HepG2 (cell line): ENCODE measurements around the gene BCL11B. TPM values are rescaled to one million over a fixed set of nuclear protein-coding genes. Genes with fewer than 3 reads are reported as not detected.
A peak's percentile ranks its signal among the peaks of the same experiment; 100 is the strongest.

ENCODE experiments used
- BCL6 ChIP-seq: IDR thresholded peaks from 2 replicates; pipeline ENCODE4 v1.6.1; 2016; ENCODE audit warnings: missing genetic modification reagents, missing compliant biosample characterization
- CTCF ChIP-seq: sonication (generic); formaldehyde crosslinking; IDR thresholded peaks from 2 replicates; pipeline ENCODE4 v1.5.0; 2020; ENCODE audit warnings: mild to moderate bottlenecking, missing genetic modification reagents, moderate library complexity
- FOXP1 ChIP-seq, 2 experiments: fragments of 450-650 bp in 1 of 2; IDR thresholded peaks; 2 replicates each; pipeline ENCODE4 v1.6.1; 2017 to 2018; ENCODE audit warnings: antibody characterized with exemption in 1 of 2
- GLI4 ChIP-seq: sonication (generic); formaldehyde crosslinking; IDR thresholded peaks from 2 replicates; pipeline ENCODE4 v1.5.1; 2020; ENCODE audit warnings: missing genetic modification reagents, mild to moderate bottlenecking, moderate library complexity, borderline replicate concordance
- LBX2 ChIP-seq: sonication (generic); formaldehyde crosslinking; IDR thresholded peaks from 2 replicates; pipeline ENCODE4 v1.5.0; 2020; ENCODE audit warnings: missing genetic modification reagents, mild to moderate bottlenecking, borderline replicate concordance
- PLSCR1 ChIP-seq: sonication (generic); formaldehyde crosslinking; IDR thresholded peaks from 2 replicates; pipeline ENCODE4 v1.5.0; 2020; ENCODE audit warnings: missing genetic modification reagents, mild to moderate bottlenecking, borderline replicate concordance
- SP1 ChIP-seq, 2 experiments: fragments of 450-650 bp in 1 of 2; sonication (generic) in 1 of 2; formaldehyde crosslinking in 1 of 2; IDR thresholded peaks; 2 replicates each; pipeline versions ENCODE4 v1.4.0 to v1.6.1; 2016 to 2020; ENCODE audit warnings: missing genetic modification reagents in 1 of 2
- ZFP91 ChIP-seq: sonication (generic); formaldehyde crosslinking; IDR thresholded peaks from 2 replicates; pipeline ENCODE4 v1.9.0; 2022; ENCODE audit warnings: missing genetic modification reagents, mild to moderate bottlenecking, borderline replicate concordance
- ZNF225 ChIP-seq: sonication (generic); formaldehyde crosslinking; IDR thresholded peaks from 2 replicates; pipeline ENCODE4 v1.4.0; 2020; ENCODE audit warnings: mild to moderate bottlenecking, missing genetic modification reagents
- ZNF407 ChIP-seq: sonication (generic); formaldehyde crosslinking; IDR thresholded peaks from one replicate; pipeline ENCODE4 v1.5.1; 2020; ENCODE audit warnings: mild to moderate bottlenecking, missing genetic modification reagents; ENCODE audit errors: not compliant biosample characterization
- ZNF530 ChIP-seq: sonication (generic); formaldehyde crosslinking; IDR thresholded peaks from 2 replicates; pipeline ENCODE4 v1.5.0; 2020; ENCODE audit warnings: low read depth, mild to moderate bottlenecking, missing genetic modification reagents
- ZNF772 ChIP-seq: sonication (generic); formaldehyde crosslinking; IDR thresholded peaks from 2 replicates; pipeline ENCODE4 v1.5.0; 2020; ENCODE audit warnings: mild to moderate bottlenecking, missing genetic modification reagents
- ZSCAN31 ChIP-seq: sonication (generic); formaldehyde crosslinking; IDR thresholded peaks from 2 replicates; pipeline ENCODE4 v1.5.0; 2020; ENCODE audit warnings: low read depth, mild to moderate bottlenecking, missing genetic modification reagents
- polyA plus RNA-seq, 8 experiments: library from polyadenylated mRNA; depleted of rRNA in 3 of 8; stranded (reverse) in 7 of 8; unstranded in 1 of 8; fragments of >200 nt; fragmentation: Illumina TruSeq in 4 of 8; extraction: Trizol in 4 of 8; gene quantifications; 2 replicates each; pipeline versions ENCODE4 v1.2.1 to v1.2.3, GENCODE V29; 2011 to 2016; ENCODE audit warnings: low read depth in 4 of 8, missing spikeins in 1 of 8, mixed read lengths in 1 of 8; ENCODE audit not compliant: insufficient read depth in 1 of 8
- total RNA-seq, 5 experiments: library from RNA; depleted of rRNA; stranded (reverse); fragments of >200 nt; fragmentation: Illumina TruSeq; extraction: Trizol; gene quantifications; 2 replicates each; pipeline ENCODE4 v1.2.3, GENCODE V29; 2016; ENCODE audit warnings: low read depth in 1 of 5

BCL11B gene
- total and polyA plus RNA-seq, 2 of the 13 experiments (the other 11 are each of a cell fraction or from before 2014, with no cell fraction given): not detected

- TF ChIP-seq PLSCR1 (CRISPR knock-in tag): no peak
- peak; percentile 62; the same call in 1 of the 2 replicates for TF ChIP-seq ZFP91 (CRISPR knock-in tag)
- 0 out of 2 replicates have a peak, but pooled peaks have one; percentile 43 for TF ChIP-seq ZNF225
- TF ChIP-seq GLI4 (CRISPR knock-in tag): no peak
- TF ChIP-seq FOXP1 (IDR thresholded peaks at IDR 0.05): no peak
- 0 out of 2 replicates have a peak, but pooled peaks have one; percentile 22 for TF ChIP-seq FOXP1 (CRISPR knock-in tag; IDR thresholded peaks at IDR 0.05)
- no peak for TF ChIP-seq ZNF772 (CRISPR knock-in tag)
- 0 out of 2 replicates have a peak, but pooled peaks have one; percentile 29 for TF ChIP-seq LBX2 (CRISPR knock-in tag)
- TF ChIP-seq ZNF407: no peak
- no peak for TF ChIP-seq ZNF530 (CRISPR knock-in tag)
- peak; percentile 90 for TF ChIP-seq BCL6 (CRISPR knock-in tag)
- TF ChIP-seq SP1 (IDR thresholded peaks at IDR 0.05): no peak
- no peak for TF ChIP-seq SP1 (CRISPR knock-in tag; IDR thresholded peaks at IDR 0.05)
- TF ChIP-seq CTCF (CRISPR knock-in tag): peak; percentile 75
- 0 out of 2 replicates have a peak, but pooled peaks have one; percentile 49 for TF ChIP-seq ZSCAN31 (CRISPR knock-in tag)
Observed at GRCh38 chr14:99274346-99275221, 2.6 kb upstream of the BCL11B start (continued).
